Left ventricle myocardium superior (tissue), 1 donor: Measurements from ENCODE around the gene TTC34. TPM values are rescaled to one million over a fixed set of nuclear protein-coding genes. Genes with fewer than 3 reads are reported as not detected.
A peak's percentile ranks its signal among the peaks of the same experiment; 100 is the strongest.

ENCODE experiments used
- ATAC-seq: fragments of 200-7000 bp; cut with Tn5 transposase; one replicate; pipeline ENCODE4 v1.9.1; 2020; ENCODE audit warnings: mild to moderate bottlenecking, moderate library complexity
- DNase-seq: peaks from one replicate; pipeline ENCODE4 v3.0.0-alpha.2; 2020
- intact Hi-C: fragments of 100-400 bp; cut with micrococcal nuclease; formaldehyde crosslinking; loops from one replicate; pipeline ENCODE4 v1.11.0; 2022
- total RNA-seq: library from RNA; stranded (reverse); fragmentation: NEBNext Ultra II Directional; extraction: Animal tissue kit (Norgen Biotek cat#: 25700); gene quantifications from one replicate; pipeline ENCODE4 v1.2.1, GENCODE V29; 2021
- donor health status: DM: no; HTN: yes; CAD: no; lungs with severe emphysema.

Gene TTC34
- total RNA-seq, 1 donor from 2014 or later, result 0.59 TPM

GRCh38 chr1:2590233-2591141 is 211.0 kb downstream of the TTC34 start:
- intact Hi-C loops, result no loop called here
- no peak for ATAC-seq
- DNase-seq, result peak; percentile 35

- intact Hi-C loops, result no loop called here
- ATAC-seq (no peak), DNase-seq (peak; percentile 15)
Measured at GRCh38 chr1:2589431-2590232, 211.9 kb downstream of the TTC34 start.

DNA sequence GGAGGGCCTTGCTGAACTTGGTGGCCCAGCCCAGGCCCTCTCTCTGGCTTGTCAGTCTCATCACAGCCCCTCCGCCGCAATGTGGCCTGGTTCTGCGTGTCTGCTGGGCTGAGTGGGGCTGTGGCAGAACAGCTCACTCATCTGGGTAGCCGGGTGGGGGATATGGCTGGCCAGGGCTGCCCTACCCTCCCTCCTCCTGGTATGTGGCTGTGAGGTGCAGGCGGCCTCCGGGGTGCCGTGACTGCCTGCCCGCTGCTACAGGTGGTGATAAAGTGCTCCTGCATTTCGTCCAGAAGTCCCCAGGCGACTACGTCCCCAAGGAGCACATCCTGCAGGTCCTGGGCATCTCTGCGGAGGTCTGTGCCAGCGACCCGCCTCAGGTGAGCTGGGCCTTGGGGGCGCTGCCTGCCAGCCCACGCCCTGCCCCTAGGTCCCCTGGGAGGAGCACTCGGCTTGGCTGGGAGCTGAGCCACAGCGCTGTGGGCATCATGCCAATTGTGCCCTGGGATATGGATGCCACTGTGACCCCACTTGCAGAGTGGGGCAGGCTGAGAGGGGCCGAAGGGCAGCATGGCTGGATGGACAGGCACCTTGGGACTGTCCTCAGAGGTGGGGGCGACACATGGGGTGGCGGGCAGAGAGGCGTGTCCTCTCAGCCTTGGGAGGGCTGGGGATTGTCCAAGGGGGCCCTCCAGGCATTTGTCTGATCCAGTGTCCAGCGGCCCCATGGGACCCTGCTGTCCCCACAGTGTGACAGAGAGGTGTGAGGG is 212.6 kb downstream of the TTC34 start:
- DNase-seq, result peak; percentile 45
- no peak for ATAC-seq
- intact Hi-C loops, result no loop called here

DNA sequence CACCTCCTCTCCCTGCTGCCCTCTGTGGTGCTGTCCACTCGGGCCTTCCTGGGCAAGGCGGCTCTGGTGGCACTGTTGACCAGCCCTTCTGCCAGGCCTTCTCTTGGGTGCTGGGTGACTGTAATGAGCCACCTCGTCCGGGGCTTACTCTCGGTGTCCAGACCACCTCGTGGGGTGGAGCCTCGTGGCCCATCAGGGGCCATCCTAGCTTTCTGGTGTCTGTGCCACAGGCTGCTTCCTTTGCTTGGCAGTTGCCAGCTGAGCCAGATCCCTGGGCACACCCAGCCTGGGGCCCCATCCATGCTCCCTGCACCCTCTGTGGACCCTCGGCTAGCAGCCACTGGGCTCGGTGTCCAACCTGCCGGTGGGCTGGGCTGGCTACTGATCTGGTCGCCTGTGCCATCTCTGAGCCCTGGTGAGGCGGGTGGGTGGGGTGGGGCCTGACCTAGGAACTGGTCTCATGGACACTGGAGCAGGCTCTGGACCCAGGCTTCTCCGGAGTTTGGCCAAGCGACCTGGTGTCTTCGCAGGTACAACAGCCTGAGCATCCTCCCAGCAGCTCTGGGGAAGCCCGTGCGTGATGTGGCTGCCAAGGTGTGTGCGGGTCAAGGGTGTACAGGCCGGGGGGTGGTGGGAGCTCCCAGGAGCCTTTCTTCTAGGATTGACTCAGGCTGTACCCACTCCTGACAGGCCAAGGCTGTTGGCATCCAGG is 213.5 kb downstream of the TTC34 start:
- intact Hi-C loops, result no loop called here
- ATAC-seq (no peak), DNase-seq (peak; percentile 33)

DNA sequence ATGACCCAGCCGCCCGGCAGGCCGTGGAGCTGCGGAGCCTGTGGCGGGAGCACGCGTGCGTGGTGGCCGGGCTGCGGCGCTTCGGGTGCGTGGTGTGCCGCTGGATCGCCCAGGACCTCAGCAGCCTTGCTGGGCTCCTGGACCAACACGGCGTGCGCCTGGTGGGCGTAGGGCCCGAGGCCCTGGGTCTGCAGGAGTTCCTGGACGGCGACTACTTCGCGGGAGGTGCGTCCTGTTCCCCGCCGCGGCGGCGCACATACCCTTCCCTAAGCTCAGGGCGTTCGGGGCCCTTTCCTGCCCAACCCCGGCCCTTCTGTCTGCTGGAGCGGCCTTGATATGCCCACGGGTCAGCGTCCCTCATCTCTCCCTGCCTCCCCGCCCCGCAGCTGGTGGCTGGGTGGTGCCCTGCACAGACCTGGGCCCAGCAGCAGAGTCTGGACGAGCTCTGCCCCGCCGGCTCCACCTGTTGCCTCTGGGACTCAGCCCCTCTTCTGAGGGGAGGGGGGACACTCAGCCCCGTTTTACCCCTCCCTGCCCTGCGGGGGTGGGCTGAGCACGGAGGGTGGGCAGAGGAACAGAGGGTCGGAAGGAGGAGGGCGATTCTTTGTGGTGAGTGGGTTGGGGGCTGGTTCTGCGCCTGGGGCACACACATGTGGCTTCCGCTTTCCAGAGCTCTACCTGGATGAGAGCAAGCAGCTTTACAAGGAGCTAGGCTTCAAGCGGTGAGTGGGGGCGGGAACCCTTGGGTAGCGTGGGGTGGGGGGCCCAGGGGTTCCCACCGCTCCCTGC is 214.2 kb downstream of the TTC34 start:
- no peak for ATAC-seq
- intact Hi-C loops, result no loop called here
- no peak for DNase-seq

- ATAC-seq (peak; percentile 92), DNase-seq (peak; percentile 100)
- intact Hi-C loops, result no loop called here
Measured at GRCh38 chr1:2586154-2587070, 215.1 kb downstream of the TTC34 start, which contains the start of gene PRXL2B. Gene PRXL2B (plus strand): TSS chr1:2586777. CDS start chr1:2586886, 109 bp downstream.

Other genes with a start within 250 kb of the TTC34 start
- gene TNFRSF14, start 245.3 kb downstream of the TTC34 start, total RNA-seq, result 16.0 TPM
- gene PRXL2B, start 214.9 kb downstream of the TTC34 start, total RNA-seq, result 11.2 TPM
- gene MMEL1, start 168.7 kb downstream of the TTC34 start, total RNA-seq, result not detected
- gene ACTRT2, start 219.8 kb upstream of the TTC34 start, total RNA-seq, result not detected